HepG2 (cell line): Measurements from ENCODE around the gene MGARP. TPM values are rescaled to one million over a fixed set of nuclear protein-coding genes. Genes with fewer than 3 reads are reported as not detected.

Experiments used
- AKNA ChIP-seq: sonication (generic); formaldehyde crosslinking; IDR thresholded peaks from 2 replicates; pipeline ENCODE4 v1.4.0; 2020; ENCODE audit warnings: missing genetic modification reagents, borderline replicate concordance
- CHCHD3 ChIP-seq: sonication (generic); formaldehyde crosslinking; IDR thresholded peaks from 2 replicates; pipeline ENCODE4 v1.8.0; 2022; ENCODE audit warnings: mild to moderate bottlenecking, missing genetic modification reagents, moderate library complexity
- CREB1 ChIP-seq, 2 experiments: fragments of 450-650 bp in 1 of 2; IDR thresholded peaks; 2 replicates each; pipeline ENCODE4 v1.6.1; 2016 to 2017; ENCODE audit warnings: control low read depth in 1 of 2, mild to moderate bottlenecking in 1 of 2, missing compliant biosample characterization in 1 of 2, missing genetic modification characterization in 1 of 2
- DDIT3 ChIP-seq: sonication (generic); formaldehyde crosslinking; IDR thresholded peaks from 2 replicates; pipeline ENCODE4 v1.4.0; 2020; ENCODE audit warnings: mild to moderate bottlenecking, missing genetic modification reagents
- HNRNPLL ChIP-seq: fragments of 200-400 bp; formaldehyde crosslinking; IDR thresholded peaks from 2 replicates; pipeline ENCODE4 v1.6.1; 2017; ENCODE audit warnings: mild to moderate bottlenecking, low read depth, low read length; ENCODE audit not compliant: poor library complexity, severe bottlenecking
- JDP2 ChIP-seq: sonication (generic); formaldehyde crosslinking; IDR thresholded peaks from 2 replicates; pipeline ENCODE4 v1.8.1; 2022; ENCODE audit warnings: missing genetic modification reagents, borderline replicate concordance
- LCORL ChIP-seq, 2 experiments: fragments of 450-650 bp in 1 of 2; sonication (generic) in 1 of 2; formaldehyde crosslinking in 1 of 2; IDR thresholded peaks; 2 replicates each; pipeline versions ENCODE4 v1.5.0 to v1.6.1; 2017 to 2020; ENCODE audit warnings: antibody characterized with exemption in 1 of 2, missing genetic modification reagents in 1 of 2
- RNF219 ChIP-seq: sonication (generic); formaldehyde crosslinking; IDR thresholded peaks from 2 replicates; pipeline ENCODE4 v1.5.0; 2020; ENCODE audit warnings: mild to moderate bottlenecking, missing genetic modification reagents
- SKIL ChIP-seq: sonication (generic); formaldehyde crosslinking; IDR thresholded peaks from 2 replicates; pipeline ENCODE4 v1.8.0; 2022; ENCODE audit warnings: missing genetic modification reagents, mild to moderate bottlenecking, moderate library complexity, borderline replicate concordance
- TMF1 ChIP-seq: sonication (generic); formaldehyde crosslinking; IDR thresholded peaks from 2 replicates; pipeline ENCODE4 v1.8.1; 2022; ENCODE audit warnings: low read depth, missing genetic modification reagents
- TOE1 ChIP-seq: sonication (generic); formaldehyde crosslinking; IDR thresholded peaks from 2 replicates; pipeline ENCODE4 v1.4.0; 2020; ENCODE audit warnings: mild to moderate bottlenecking, missing genetic modification reagents
- ZBTB2 ChIP-seq: sonication (generic); formaldehyde crosslinking; IDR thresholded peaks from 2 replicates; pipeline ENCODE4 v1.8.0; 2022; ENCODE audit warnings: low read depth, missing genetic modification reagents
- ZNF710 ChIP-seq: sonication (generic); formaldehyde crosslinking; IDR thresholded peaks from 2 replicates; pipeline ENCODE4 v1.5.0; 2020; ENCODE audit warnings: mild to moderate bottlenecking, missing genetic modification reagents, borderline replicate concordance
- polyA plus RNA-seq, 8 experiments: library from polyadenylated mRNA; depleted of rRNA in 3 of 8; stranded (reverse) in 7 of 8; unstranded in 1 of 8; fragments of >200 nt; fragmentation: Illumina TruSeq in 4 of 8; extraction: Trizol in 4 of 8; gene quantifications; 2 replicates each; pipeline versions ENCODE4 v1.2.1 to v1.2.3, GENCODE V29; 2011 to 2016; ENCODE audit warnings: low read depth in 4 of 8, missing spikeins in 1 of 8, mixed read lengths in 1 of 8; ENCODE audit not compliant: insufficient read depth in 1 of 8
- total RNA-seq, 5 experiments: library from RNA; depleted of rRNA; stranded (reverse); fragments of >200 nt; fragmentation: Illumina TruSeq; extraction: Trizol; gene quantifications; 2 replicates each; pipeline ENCODE4 v1.2.3, GENCODE V29; 2016; ENCODE audit warnings: low read depth in 1 of 5

The MGARP gene
- total and polyA plus RNA-seq, 2 of the 13 experiments (the other 11 are each of a cell fraction or from before 2014, with no cell fraction given), result 0.11 to 0.13 TPM

- TF ChIP-seq ZBTB2 (CRISPR knock-in tag) (peak; percentile 41), ZNF710 (0 out of 2 replicates have a peak, but pooled peaks have one; percentile 71), AKNA (CRISPR knock-in tag) (no peak), DDIT3 (CRISPR knock-in tag) (no peak), TMF1 (CRISPR knock-in tag) (no peak), JDP2 (CRISPR knock-in tag) (no peak), CHCHD3 (CRISPR knock-in tag) (no peak), TOE1 (no peak), RNF219 (CRISPR knock-in tag) (0 out of 2 replicates have a peak, but pooled peaks have one; percentile 9), HNRNPLL (peak; percentile 68), CREB1 (IDR thresholded peaks at IDR 0.05) (peak; percentile 56), CREB1 (CRISPR knock-in tag; IDR thresholded peaks at IDR 0.05) (peak; percentile 77), LCORL (IDR thresholded peaks at IDR 0.05) (no peak), LCORL (CRISPR knock-in tag; IDR thresholded peaks at IDR 0.05) (peak; percentile 65; the same call in 1 of the 2 replicates), SKIL (CRISPR knock-in tag) (no peak)
Measured at GRCh38 chr4:139301113-139301820, 21.2 kb upstream of the MGARP start, which contains the start of gene NAA15 (continued).
